Transverse colon (tissue), 4 donors: ENCODE results near the gene DCST2. TPM values are rescaled to one million over a fixed set of nuclear protein-coding genes. Genes with fewer than 3 reads are reported as not detected.

Experiments used
- DNase-seq: peaks from one replicate; pipeline ENCODE4 v3.0.0-alpha.2; 2019
- H3K27ac ChIP-seq, 4 donors: fragments of 200-600 bp; sonication (generic); 2 replicates each; pipeline ENCODE4 v1.5.1; 2016 to 2018; ENCODE audit warnings: inconsistent platforms in 4 of 4
- H3K27me3 ChIP-seq: fragments of 200-600 bp; sonication (generic); 2 replicates; pipeline ENCODE4 v1.5.1; 2017; ENCODE audit warnings: inconsistent platforms
- H3K36me3 ChIP-seq, 4 donors: fragments of 200-600 bp; sonication (generic); 2 replicates each; pipeline ENCODE4 v1.5.1; 2017 to 2019; ENCODE audit warnings: inconsistent platforms in 4 of 4
- H3K4me1 ChIP-seq, 4 donors: fragments of 200-600 bp; sonication (generic); 2 replicates each; pipeline ENCODE4 v1.5.1; 2017 to 2020; ENCODE audit warnings: inconsistent platforms in 4 of 4
- H3K4me3 ChIP-seq, 4 donors: fragments of 200-600 bp; sonication (generic); 1 replicate in 1 of 4; 2 replicates in 3 of 4; pipeline versions ENCODE4 v1.5.1 to v1.6.1; 2017 to 2019; ENCODE audit warnings: inconsistent platforms in 4 of 4
- H3K9me3 ChIP-seq, 2 donors: fragments of 200-600 bp; sonication (generic); 2 replicates each; pipeline ENCODE4 v1.5.1; 2017 to 2019; ENCODE audit warnings: inconsistent platforms in 2 of 2
- EP300 ChIP-seq: sonication (generic); formaldehyde crosslinking; IDR thresholded peaks from one replicate; pipeline ENCODE4 v1.6.1; 2017; ENCODE audit warnings: antibody characterized with exemption, low read depth
- POLR2A ChIP-seq: fragments of 450-650 bp; IDR thresholded peaks from one replicate; pipeline ENCODE4 v1.6.1; 2016; ENCODE audit warnings: antibody characterized with exemption, mild to moderate bottlenecking, moderate library complexity
- POLR2AphosphoS5 ChIP-seq, 3 donors: sonication (generic); formaldehyde crosslinking; IDR thresholded peaks; one replicate each; pipeline ENCODE4 v1.6.1; 2016; ENCODE audit warnings: antibody characterized with exemption in 3 of 3
- WGBS, 2 donors: methylation state at CpG; one replicate each; pipeline ENCODE4 v1.1.5; 2018; ENCODE audit warnings: low coverage in 1 of 2; 5-methylcytosine and 5-hydroxymethylcytosine counted together
- in situ Hi-C, 4 donors: fragments of 200-750 bp; cut with MboI; loops; one replicate each; pipeline versions ENCODE4 v1.15.0 to v1.15.1; 2017; ENCODE audit warnings: low sequenced_read_pairs in 3 of 4, low pct_ligation_motif_present in 1 of 4, low pct_unique_long_range_greater_than_20kb in 1 of 4
- intact Hi-C: fragments of 100-400 bp; cut with DNase I; formaldehyde crosslinking; loops from one replicate; pipeline ENCODE4 v1.15.1; 2023; ENCODE audit warnings: low total_unique reads
- total RNA-seq, 4 donors: library from RNA; depleted of rRNA; stranded (reverse); fragments of >200 nt; gene quantifications; one replicate each; pipeline ENCODE4 v1.1.0, GENCODE V29; 2016
- TF ChIP-seq, protein P1 (sequence below), 5 experiments: fragments of 200-600 bp in 3 of 5; fragments of 450-650 bp in 2 of 5; sonication (generic) in 3 of 5; IDR thresholded peaks; 1 replicate in 2 of 5; 2 replicates in 3 of 5; pipeline ENCODE4 v1.5.1; 2016 to 2017; ENCODE audit warnings: antibody characterized with exemption in 5 of 5, inconsistent platforms in 3 of 5, mild to moderate bottlenecking in 2 of 5, moderate library complexity in 1 of 5

Gene DCST2
- total RNA-seq, 4 donors from 2014 or later, result 1.9 to 4.6 (median 4.5) TPM; not detected in 1

DNA sequence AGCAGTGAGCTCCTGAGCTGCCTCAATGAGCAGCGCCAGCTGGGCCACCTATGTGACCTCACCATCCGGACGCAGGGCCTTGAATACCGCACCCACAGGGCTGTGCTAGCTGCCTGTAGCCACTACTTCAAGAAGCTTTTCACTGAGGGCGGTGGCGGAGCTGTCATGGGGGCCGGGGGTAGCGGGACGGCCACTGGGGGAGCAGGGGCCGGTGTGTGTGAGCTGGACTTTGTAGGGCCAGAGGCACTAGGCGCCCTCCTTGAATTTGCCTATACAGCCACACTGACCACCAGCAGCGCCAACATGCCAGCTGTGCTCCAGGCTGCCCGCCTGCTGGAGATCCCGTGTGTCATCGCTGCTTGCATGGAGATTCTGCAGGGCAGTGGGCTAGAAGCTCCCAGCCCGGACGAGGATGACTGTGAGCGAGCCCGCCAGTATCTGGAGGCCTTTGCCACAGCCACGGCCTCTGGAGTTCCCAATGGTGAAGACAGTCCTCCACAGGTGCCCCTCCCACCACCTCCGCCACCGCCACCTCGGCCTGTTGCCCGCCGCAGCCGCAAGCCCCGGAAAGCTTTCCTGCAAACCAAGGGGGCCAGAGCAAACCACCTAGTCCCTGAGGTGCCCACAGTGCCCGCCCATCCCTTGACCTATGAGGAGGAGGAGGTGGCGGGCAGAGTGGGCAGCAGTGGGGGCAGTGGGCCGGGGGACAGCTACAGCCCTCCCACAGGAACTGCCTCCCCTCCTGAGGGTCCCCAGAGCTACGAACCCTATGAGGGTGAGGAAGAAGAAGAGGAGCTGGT lies 18.7 kb downstream of the DCST2 start:
- 94% methylated on average over 29 of the region's 31 CpGs; no CpG with 5 or more reads in 1 of the 2 donors for WGBS, 2 donors
- Histone ChIP-seq H3K36me3 (peaks cover 0 to 12% (median 2%) of the 10 kb centered on the region in 4 donors), H3K4me1 (peaks cover 36 to 68% (median 60%) of the 10 kb centered on the region in 4 donors), H3K4me3 (no peak overlapping the region), H3K9me3 (no peaks in the 10 kb centered on the region), H3K27ac (peak overlapping the region; percentile 85 to 96 (median 91)), H3K27me3 (no peaks in the 10 kb centered on the region)
- DNase-seq, result no peak
- TF ChIP-seq EP300 (no peak), POLR2AphosphoS5 (IDR thresholded peaks at IDR 0.05) (no peak), POLR2A (no peak)
- TF ChIP-seq, protein P1, sequence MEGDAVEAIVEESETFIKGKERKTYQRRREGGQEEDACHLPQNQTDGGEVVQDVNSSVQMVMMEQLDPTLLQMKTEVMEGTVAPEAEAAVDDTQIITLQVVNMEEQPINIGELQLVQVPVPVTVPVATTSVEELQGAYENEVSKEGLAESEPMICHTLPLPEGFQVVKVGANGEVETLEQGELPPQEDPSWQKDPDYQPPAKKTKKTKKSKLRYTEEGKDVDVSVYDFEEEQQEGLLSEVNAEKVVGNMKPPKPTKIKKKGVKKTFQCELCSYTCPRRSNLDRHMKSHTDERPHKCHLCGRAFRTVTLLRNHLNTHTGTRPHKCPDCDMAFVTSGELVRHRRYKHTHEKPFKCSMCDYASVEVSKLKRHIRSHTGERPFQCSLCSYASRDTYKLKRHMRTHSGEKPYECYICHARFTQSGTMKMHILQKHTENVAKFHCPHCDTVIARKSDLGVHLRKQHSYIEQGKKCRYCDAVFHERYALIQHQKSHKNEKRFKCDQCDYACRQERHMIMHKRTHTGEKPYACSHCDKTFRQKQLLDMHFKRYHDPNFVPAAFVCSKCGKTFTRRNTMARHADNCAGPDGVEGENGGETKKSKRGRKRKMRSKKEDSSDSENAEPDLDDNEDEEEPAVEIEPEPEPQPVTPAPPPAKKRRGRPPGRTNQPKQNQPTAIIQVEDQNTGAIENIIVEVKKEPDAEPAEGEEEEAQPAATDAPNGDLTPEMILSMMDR (IDR thresholded peaks at IDR 0.05), result no peak
- intact Hi-C loops, result no loop called here
- in situ Hi-C loops, result no loop called here

DNA sequence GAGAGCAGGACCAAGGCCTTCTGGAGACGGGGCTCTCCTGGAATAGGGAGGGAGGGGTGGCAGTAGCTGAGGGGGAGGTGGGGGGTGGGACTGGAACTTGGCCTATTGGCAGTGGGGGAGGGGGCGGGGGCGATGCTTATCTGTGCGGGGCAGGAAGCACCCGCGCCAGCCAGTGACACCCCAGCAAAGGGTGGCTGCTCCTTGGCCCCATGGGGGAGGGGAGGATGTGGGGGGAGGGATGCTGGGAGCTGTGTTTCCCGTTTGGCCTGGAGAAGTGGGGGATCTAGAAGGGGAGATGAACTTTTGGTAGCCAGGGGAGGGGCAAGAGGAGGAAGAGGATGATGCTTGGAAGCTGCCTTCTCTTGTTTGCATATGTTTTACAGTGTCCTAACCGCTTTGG lies 19.9 kb downstream of the DCST2 start:
- peak overlapping the region; percentile 96 to 100 (median 98) for H3K27ac ChIP-seq
- H3K4me1 ChIP-seq, result peaks cover 36 to 81% (median 70%) of the 10 kb centered on the region in 4 donors
- in situ Hi-C loops, result no loop called here
- DNase-seq, result peak; percentile 26
- intact Hi-C loops, result no loop called here
- no peaks in the 10 kb centered on the region for H3K9me3 ChIP-seq
- H3K36me3 ChIP-seq, result peaks cover 0 to 12% (median 2%) of the 10 kb centered on the region in 4 donors
- no peaks in the 10 kb centered on the region for H3K27me3 ChIP-seq
- no peak overlapping the region for H3K4me3 ChIP-seq
- WGBS, 2 donors, result 27 to 34% methylated on average over 2 to 8 of the region's 8 CpGs
- TF ChIP-seq EP300 (no peak), POLR2A (no peak), POLR2AphosphoS5 (IDR thresholded peaks at IDR 0.05) (no peak)
- TF ChIP-seq, protein P1 (IDR thresholded peaks at IDR 0.05), result no peak

DNA sequence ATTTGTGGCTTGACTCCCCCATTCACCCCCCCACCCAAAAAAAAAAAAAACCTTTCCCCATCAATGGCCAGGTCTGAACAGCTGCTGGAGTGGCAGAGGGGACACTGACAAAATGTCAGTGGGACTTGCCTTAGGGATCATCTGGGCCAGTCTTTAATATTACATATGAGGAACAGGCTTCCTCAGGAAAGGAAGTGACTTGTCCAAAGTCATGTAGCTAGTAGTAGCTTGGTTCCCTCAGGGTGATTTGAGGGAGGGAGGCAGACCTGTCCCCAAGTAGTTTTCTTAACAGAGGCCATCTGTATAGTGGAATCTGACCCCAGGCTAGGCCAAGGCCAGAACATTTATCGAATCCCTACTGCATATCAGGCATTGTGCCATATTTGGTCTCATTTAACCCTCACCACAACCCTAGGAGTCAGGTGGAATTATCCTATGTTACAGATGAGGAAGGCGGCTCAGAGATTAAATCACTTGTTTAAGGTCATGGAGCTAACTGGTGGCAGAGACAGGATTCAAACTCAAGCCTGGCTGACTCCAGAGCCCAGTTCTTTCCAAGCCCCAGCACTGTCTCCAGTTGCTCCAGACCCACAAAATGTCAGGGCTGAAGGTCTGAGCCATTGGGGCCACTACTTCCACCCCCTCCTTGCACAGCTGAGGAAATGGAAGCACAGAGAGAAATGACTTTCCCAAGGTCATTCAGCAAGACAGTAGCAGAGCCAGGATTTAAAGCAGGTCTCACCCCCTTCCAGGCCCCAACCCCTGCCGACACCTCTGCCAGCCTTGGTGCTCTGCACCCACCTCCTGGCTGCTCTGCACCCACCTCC lies 20.6 kb downstream of the DCST2 start:
- no peak for DNase-seq
- TF ChIP-seq, protein P1 (IDR thresholded peaks at IDR 0.05), result no peak
- TF ChIP-seq POLR2A, result no peak
- no peak for TF ChIP-seq EP300
- no peak for TF ChIP-seq POLR2AphosphoS5 (IDR thresholded peaks at IDR 0.05)
- peaks cover 33 to 86% (median 71%) of the 10 kb centered on the region in 4 donors for H3K4me1 ChIP-seq
- no peaks in the 10 kb centered on the region for H3K27me3 ChIP-seq
- H3K36me3 ChIP-seq, result peaks cover 0 to 12% (median 2%) of the 10 kb centered on the region in 4 donors
- H3K9me3 ChIP-seq, result no peaks in the 10 kb centered on the region
- H3K4me3 ChIP-seq, result no peak overlapping the region
- intact Hi-C loops, result no loop called here
- H3K27ac ChIP-seq, result peak overlapping the region; percentile 96 to 100 (median 98)
- in situ Hi-C loops, result no loop called here
- WGBS, 2 donors, result 68 to 83% methylated on average over 1 to 3 of the region's 3 CpGs

DNA sequence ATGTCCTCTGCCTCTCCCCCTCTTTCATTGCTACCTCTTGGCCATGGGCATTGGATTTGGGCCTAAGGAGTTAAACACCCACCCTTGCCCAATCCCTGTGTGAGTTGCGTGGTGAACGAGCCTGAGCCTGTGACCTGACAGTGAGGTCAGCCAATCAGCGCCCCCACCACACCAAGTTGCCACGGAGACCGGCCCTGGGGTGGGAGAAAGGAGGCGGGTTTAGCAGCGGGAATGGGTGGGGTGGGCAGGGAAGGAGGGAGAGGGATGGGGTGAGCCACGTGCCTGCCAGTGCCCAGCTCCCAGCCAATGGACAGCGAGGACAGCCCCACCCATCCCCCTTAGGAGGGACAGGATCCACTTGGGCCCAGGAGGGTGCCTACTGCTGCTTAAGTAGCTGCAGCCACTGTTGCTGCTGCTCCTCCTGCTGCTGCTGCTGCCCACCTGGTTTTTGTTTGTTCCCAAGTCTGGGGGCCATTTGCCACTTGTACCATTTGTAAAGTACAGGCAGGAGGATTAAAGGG lies 21.5 kb downstream of the DCST2 start:
- 0 to 23% methylated on average over 3 to 9 of the region's 9 CpGs for WGBS, 2 donors
- H3K27ac ChIP-seq, result peak overlapping the region; percentile 96 to 100 (median 98)
- DNase-seq, result peak; percentile 85
- no peak overlapping the region for H3K4me3 ChIP-seq
- H3K4me1 ChIP-seq, result peaks cover 31 to 86% (median 74%) of the 10 kb centered on the region in 4 donors
- H3K27me3 ChIP-seq, result no peaks in the 10 kb centered on the region
- no peaks in the 10 kb centered on the region for H3K9me3 ChIP-seq
- intact Hi-C loops (no loop called here), in situ Hi-C loops (no loop called here)
- TF ChIP-seq, protein P1 (IDR thresholded peaks at IDR 0.05), result no peak
- peak; percentile 64 for TF ChIP-seq POLR2A
- peak in 2 of 3 donors; percentile 44 to 48 for TF ChIP-seq POLR2AphosphoS5 (IDR thresholded peaks at IDR 0.05)
- H3K36me3 ChIP-seq, result peaks cover 0 to 12% (median 2%) of the 10 kb centered on the region in 4 donors
